ENCODE data around the gene DDX17. TPM values are rescaled to one million over a fixed set of nuclear protein-coding genes. Genes with fewer than 3 reads are reported as not detected.

The DDX17 gene
- total RNA-seq, 3 donors from 2014 or later (not counting 1 experiment from before 2014, with no cell fraction given): 571 to 752 (median 578) TPM

- H3K9me3 Mint-ChIP-seq: no peaks in the 10 kb centered on the region
- no peak overlapping the region for H3K4me3 Mint-ChIP-seq
- intact Hi-C loops (cut with micrococcal nuclease): no loop called here
- H3K9me3 ChIP-seq (ENCODE audit: control insufficient read depth, insufficient read depth, low read length): no peaks in the 10 kb centered on the region
- peaks cover 91% of the 10 kb centered on the region for H3K36me3 ChIP-seq (ENCODE audit: control insufficient read depth, insufficient read depth, low read length)
- whole genome bisulfite sequencing (ENCODE audit: insufficient coverage): 90% methylated on average over 5 of the region's 5 CpGs
- ATAC-seq: peak in 2 of 3 donors; percentile 24 to 27
- H3K4me3 ChIP-seq (ENCODE audit: low read length): no peak overlapping the region
- H3K4me1 ChIP-seq (ENCODE audit: control insufficient read depth, insufficient read depth, low read length): no peaks in the 10 kb centered on the region
- no peak for DNase-seq
- peaks cover 36 to 44% of the 10 kb centered on the region in 2 donors for H3K4me1 Mint-ChIP-seq
- H3K27ac Mint-ChIP-seq: peak overlapping the region; percentile 36 to 41
- H3K27me3 Mint-ChIP-seq (ENCODE audit: low read depth in 2 of 2): no peaks in the 10 kb centered on the region
- H3K27me3 ChIP-seq (ENCODE audit: control insufficient read depth, insufficient read depth, low read length): no peaks in the 10 kb centered on the region
- no peak overlapping the region for H3K27ac ChIP-seq (ENCODE audit: low read length)
- no peak for TF ChIP-seq CTCF (IDR thresholded peaks at IDR 0.05)
- peaks cover 29% of the 10 kb centered on the region for H3K36me3 Mint-ChIP-seq
Observed at GRCh38 chr22:38485783-38486182, 20.3 kb downstream of the DDX17 start.

- H3K4me1 Mint-ChIP-seq: peaks cover 25 to 31% of the 10 kb centered on the region in 2 donors
- no peak for DNase-seq
- peaks cover 24% of the 10 kb centered on the region for H3K36me3 Mint-ChIP-seq
- H3K4me1 ChIP-seq (ENCODE audit: control insufficient read depth, insufficient read depth, low read length): no peaks in the 10 kb centered on the region
- H3K9me3 Mint-ChIP-seq: no peaks in the 10 kb centered on the region
- peak overlapping the region; percentile 50 to 67 for H3K27ac Mint-ChIP-seq
- no peak for ATAC-seq
- H3K9me3 ChIP-seq (ENCODE audit: control insufficient read depth, insufficient read depth, low read length): no peaks in the 10 kb centered on the region
- no peak for TF ChIP-seq CTCF (IDR thresholded peaks at IDR 0.05)
- H3K27me3 ChIP-seq (ENCODE audit: control insufficient read depth, insufficient read depth, low read length): no peaks in the 10 kb centered on the region
- no peak overlapping the region for H3K27ac ChIP-seq (ENCODE audit: low read length)
- H3K36me3 ChIP-seq (ENCODE audit: control insufficient read depth, insufficient read depth, low read length): peaks cover 85% of the 10 kb centered on the region
- WGBS (ENCODE audit: insufficient coverage): 90% methylated on average over 1 of the region's 1 CpG
- intact Hi-C loops (cut with micrococcal nuclease): no loop called here
- no peak overlapping the region for H3K4me3 Mint-ChIP-seq
- no peaks in the 10 kb centered on the region for H3K27me3 Mint-ChIP-seq (ENCODE audit: low read depth in 2 of 2)
- H3K4me3 ChIP-seq (ENCODE audit: low read length): no peak overlapping the region
Observed at GRCh38 chr22:38484244-38484643, 21.9 kb downstream of the DDX17 start.

- H3K27me3 Mint-ChIP-seq (ENCODE audit: low read depth in 2 of 2): no peaks in the 10 kb centered on the region
Observed at GRCh38 chr22:38482662-38483308, 23.3 kb downstream of the DDX17 start.

More at GRCh38 chr22:38482662-38483308, 23.3 kb downstream of the DDX17 start:
- H3K27ac ChIP-seq (ENCODE audit: low read length): no peak overlapping the region
- no peak for DNase-seq
- peaks cover 24% of the 10 kb centered on the region for H3K36me3 Mint-ChIP-seq
- intact Hi-C loops (cut with micrococcal nuclease): no loop called here
- H3K4me1 ChIP-seq (ENCODE audit: control insufficient read depth, insufficient read depth, low read length): no peaks in the 10 kb centered on the region
- H3K9me3 ChIP-seq (ENCODE audit: control insufficient read depth, insufficient read depth, low read length): no peaks in the 10 kb centered on the region
- no peaks in the 10 kb centered on the region for H3K27me3 ChIP-seq (ENCODE audit: control insufficient read depth, insufficient read depth, low read length)
- ATAC-seq: peak in 1 of 3 donors; percentile 25
- no peaks in the 10 kb centered on the region for H3K9me3 Mint-ChIP-seq
- H3K36me3 ChIP-seq (ENCODE audit: control insufficient read depth, insufficient read depth, low read length): peaks cover 71% of the 10 kb centered on the region
- no peak for TF ChIP-seq CTCF (IDR thresholded peaks at IDR 0.05)
- H3K4me3 ChIP-seq (ENCODE audit: low read length): no peak overlapping the region
- H3K27ac Mint-ChIP-seq: peak overlapping the region; percentile 50 to 67
- 99% methylated on average over 5 of the region's 6 CpGs for WGBS (ENCODE audit: insufficient coverage)
- no peak overlapping the region for H3K4me3 Mint-ChIP-seq
- peaks cover 22 to 23% of the 10 kb centered on the region in 2 donors for H3K4me1 Mint-ChIP-seq
